ENCODE data around the gene PPM1G. TPM values are rescaled to one million over a fixed set of nuclear protein-coding genes. Genes with fewer than 3 reads are reported as not detected.

PPM1G gene
- total RNA-seq, 1 donor from 2014 or later = 101 TPM

Other genes starting within 250 kb of the PPM1G start
- gene ATRAID, start 197.6 kb downstream of the PPM1G start, total RNA-seq = 103 and 105 TPM in 2 replicates
- 19.5 and 23.4 TPM in 2 replicates for gene SLC5A6, start 197.3 kb downstream of the PPM1G start, total RNA-seq
- gene CAD, start 192.2 kb downstream of the PPM1G start, total RNA-seq = 30.2 and 34.5 TPM in 2 replicates
- gene SLC30A3, start 146.5 kb downstream of the PPM1G start, total RNA-seq = 6.3 and 15.0 TPM in 2 replicates
- 0.39 and 1.0 TPM in 2 replicates for gene DNAJC5G, start 134.2 kb downstream of the PPM1G start, total RNA-seq
- gene TRIM54, start 127.2 kb downstream of the PPM1G start, total RNA-seq = 0.26 and 0.51 TPM in 2 replicates
- 0.13 and 0.51 TPM in 2 replicates for gene UCN, start 101.1 kb downstream of the PPM1G start, total RNA-seq
- 40.4 and 52.3 TPM in 2 replicates for gene MPV17, start 86.5 kb downstream of the PPM1G start, total RNA-seq
- 18.0 and 25.5 TPM in 2 replicates for gene GTF3C2, start 52.8 kb downstream of the PPM1G start, total RNA-seq
- 25.7 and 26.2 TPM in 2 replicates for gene EIF2B4, start 39.3 kb downstream of the PPM1G start, total RNA-seq
- 109 and 164 TPM in 2 replicates for gene SNX17, start 39.0 kb downstream of the PPM1G start, total RNA-seq
- gene ZNF513, start 28.9 kb downstream of the PPM1G start, total RNA-seq = 4.6 and 8.7 TPM in 2 replicates
- gene NRBP1, start 19.0 kb upstream of the PPM1G start, total RNA-seq = 91.0 and 106 TPM in 2 replicates
- 0.13 and 0.38 TPM in 2 replicates for gene KRTCAP3, start 32.8 kb upstream of the PPM1G start, total RNA-seq
- 10.2 and 11.0 TPM in 2 replicates for gene IFT172, start 80.2 kb upstream of the PPM1G start, total RNA-seq
- gene FNDC4, start 85.6 kb upstream of the PPM1G start, total RNA-seq = 10.0 and 16.4 TPM in 2 replicates
- gene GCKR, start 87.2 kb upstream of the PPM1G start, total RNA-seq = 0.13 TPM in 1 of 2 replicates, not detected in the other
- 10.0 and 11.9 TPM in 2 replicates for gene ZNF512, start 173.5 kb upstream of the PPM1G start, total RNA-seq
- gene CCDC121, start 219.4 kb upstream of the PPM1G start, total RNA-seq = 1.0 and 1.3 TPM in 2 replicates
- 32.1 TPM in 2 replicates for gene GPN1, start 219.5 kb upstream of the PPM1G start, total RNA-seq

Data from dermis microvascular lymphatic vessel endothelial cell (primary cell).